ENCODE data around the gene KRT39.

GRCh38 chr17:40978575-40979151 lies 11.9 kb upstream of the KRT39 start:
- TF ChIP-seq, protein P1, sequence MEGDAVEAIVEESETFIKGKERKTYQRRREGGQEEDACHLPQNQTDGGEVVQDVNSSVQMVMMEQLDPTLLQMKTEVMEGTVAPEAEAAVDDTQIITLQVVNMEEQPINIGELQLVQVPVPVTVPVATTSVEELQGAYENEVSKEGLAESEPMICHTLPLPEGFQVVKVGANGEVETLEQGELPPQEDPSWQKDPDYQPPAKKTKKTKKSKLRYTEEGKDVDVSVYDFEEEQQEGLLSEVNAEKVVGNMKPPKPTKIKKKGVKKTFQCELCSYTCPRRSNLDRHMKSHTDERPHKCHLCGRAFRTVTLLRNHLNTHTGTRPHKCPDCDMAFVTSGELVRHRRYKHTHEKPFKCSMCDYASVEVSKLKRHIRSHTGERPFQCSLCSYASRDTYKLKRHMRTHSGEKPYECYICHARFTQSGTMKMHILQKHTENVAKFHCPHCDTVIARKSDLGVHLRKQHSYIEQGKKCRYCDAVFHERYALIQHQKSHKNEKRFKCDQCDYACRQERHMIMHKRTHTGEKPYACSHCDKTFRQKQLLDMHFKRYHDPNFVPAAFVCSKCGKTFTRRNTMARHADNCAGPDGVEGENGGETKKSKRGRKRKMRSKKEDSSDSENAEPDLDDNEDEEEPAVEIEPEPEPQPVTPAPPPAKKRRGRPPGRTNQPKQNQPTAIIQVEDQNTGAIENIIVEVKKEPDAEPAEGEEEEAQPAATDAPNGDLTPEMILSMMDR (IDR thresholded peaks at IDR 0.05) = no peak
- TF ChIP-seq POLR2A (IDR thresholded peaks at IDR 0.05) (no peak), POLR2AphosphoS5 (IDR thresholded peaks at IDR 0.05) (no peak)

Measured in suprapubic skin (tissue), 4 donors.